Stimulated activated naive CD8-positive, alpha-beta T cell treated with anti-CD3 and anti-CD28 coated beads, Interleukin-15, Interleukin-2, amounts not matched to agents 100 U/mL and 50 U/mL, for 24 hours (primary cell): ENCODE data around the gene TREML2.

Experiments used
- ATAC-seq: fragments of 150-1000 bp; cut with Tn5 transposase; one replicate; pipeline ENCODE4 v1.10.0; 2021
- DNase-seq: peaks from one replicate; pipeline ENCODE4 v3.0.0; 2021

TREML2 gene

GRCh38 chr6:41150671-41151070 lies 50.3 kb downstream of the TREML2 start:
- no peak for DNase-seq
- no peak for ATAC-seq

DNA sequence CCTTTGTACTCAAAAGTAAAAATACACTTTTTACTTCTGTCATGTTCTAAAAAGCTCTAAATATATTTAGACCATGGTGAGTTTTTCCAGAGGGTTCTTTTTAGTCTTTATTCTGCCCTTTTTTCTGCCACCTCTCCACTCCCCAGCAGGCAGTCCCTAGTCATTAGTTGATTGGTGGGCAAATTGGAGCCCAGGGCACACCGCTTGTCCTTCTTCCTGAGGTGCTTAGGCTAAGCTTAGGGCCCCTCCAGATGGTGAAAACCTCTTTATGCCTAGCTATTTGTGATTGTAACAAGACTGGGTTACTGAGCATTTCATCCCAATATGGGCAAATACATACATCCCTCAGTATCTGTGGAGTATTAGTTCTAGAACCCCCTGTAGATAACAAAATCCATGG lies 53.0 kb downstream of the TREML2 start:
- no peak for ATAC-seq
- no peak for DNase-seq
